OCI-LY3 (cell line): ENCODE data around the gene BRD2.

Experiments used
- CTCF ChIP-seq: fragments of 200-600, 300-600 bp; sonication (generic); IDR thresholded peaks from 2 replicates; pipeline ENCODE4 v1.5.1; 2014; ENCODE audit warnings: antibody characterized with exemption, low read length, low read depth
- EZH2phosphoT487 ChIP-seq: fragments of 200-600 bp; shearing (Covaris generic); IDR thresholded peaks from 2 replicates; pipeline ENCODE4 v1.6.1; 2018; ENCODE audit warnings: antibody characterized with exemption, mixed run types, low read depth

- no peak for TF ChIP-seq CTCF
- TF ChIP-seq EZH2phosphoT487, result no peak
These were observed 56.1 kb downstream of the BRD2 start for GRCh38 chr6:33024521-33024920.
